OCI-LY3 (cell line): Measurements from ENCODE around the gene SCN8A.

Experiments
- H2AFZ ChIP-seq: fragments of 200-600, 300-600 bp; shearing (Covaris generic); 2 replicates; pipeline ENCODE4 v1.6.0; 2014; ENCODE audit warnings: antibody characterized with exemption, low read depth, low read length
- H3K27ac ChIP-seq: fragments of 200-600, 300-600 bp; sonication (generic); 2 replicates; pipeline ENCODE4 v1.5.1; 2014; ENCODE audit warnings: mild to moderate bottlenecking, low read length, moderate library complexity, mixed read lengths
- H3K27me3 ChIP-seq: fragments of 200-600, 300-600 bp; sonication (generic); 2 replicates; pipeline ENCODE4 v1.6.1; 2014; ENCODE audit warnings: low read depth, low read length, mixed read lengths
- H3K36me3 ChIP-seq: fragments of 200-600, 300-600 bp; sonication (generic); replicated peaks from 2 replicates; pipeline ENCODE3; 2014; ENCODE audit warnings: low read depth, low read length, mixed read lengths
- H3K4me1 ChIP-seq: fragments of 300-600, 200-600 bp; sonication (generic); 2 replicates; pipeline ENCODE4 v1.6.1; 2014; ENCODE audit warnings: low read length, mixed read lengths
- H3K4me2 ChIP-seq: fragments of 200-600, 300-600 bp; sonication (generic); 2 replicates; pipeline ENCODE4 v1.6.1; 2014; ENCODE audit warnings: low read length, mixed read lengths
- H3K4me3 ChIP-seq: fragments of 300-600, 200-600 bp; sonication (generic); 2 replicates; pipeline ENCODE4 v1.5.1; 2014; ENCODE audit warnings: antibody characterized with exemption, mild to moderate bottlenecking, low read length, moderate library complexity
- H3K79me2 ChIP-seq: fragments of 300-600, 200-600 bp; shearing (Covaris generic); 2 replicates; pipeline ENCODE4 v1.6.1; 2014; ENCODE audit warnings: mild to moderate bottlenecking, low read length, mixed read lengths
- H3K9ac ChIP-seq: fragments of 300-600, 200-600 bp; shearing (Covaris generic); 2 replicates; pipeline ENCODE4 v1.6.0; 2014; ENCODE audit warnings: mild to moderate bottlenecking, low read length, moderate library complexity
- H3K9me3 ChIP-seq: fragments of 200-600, 300-600 bp; shearing (Covaris generic); 2 replicates; pipeline ENCODE4 v1.6.1; 2014; ENCODE audit warnings: low read length, mixed read lengths; ENCODE audit not compliant: insufficient read depth
- H4K20me1 ChIP-seq: fragments of 200-600, 300-600 bp; sonication (generic); 2 replicates; pipeline ENCODE4 v1.6.1; 2016; ENCODE audit warnings: low read length, mixed read lengths; ENCODE audit not compliant: insufficient read depth
- EZH2phosphoT487 ChIP-seq: fragments of 200-600 bp; shearing (Covaris generic); IDR thresholded peaks from 2 replicates; pipeline ENCODE4 v1.6.1; 2018; ENCODE audit warnings: antibody characterized with exemption, mixed run types, low read depth
- TF ChIP-seq, protein P1 (sequence below): fragments of 200-600, 300-600 bp; sonication (generic); IDR thresholded peaks from 2 replicates; pipeline ENCODE4 v1.5.1; 2014; ENCODE audit warnings: antibody characterized with exemption, low read length, low read depth

Gene SCN8A

DNA sequence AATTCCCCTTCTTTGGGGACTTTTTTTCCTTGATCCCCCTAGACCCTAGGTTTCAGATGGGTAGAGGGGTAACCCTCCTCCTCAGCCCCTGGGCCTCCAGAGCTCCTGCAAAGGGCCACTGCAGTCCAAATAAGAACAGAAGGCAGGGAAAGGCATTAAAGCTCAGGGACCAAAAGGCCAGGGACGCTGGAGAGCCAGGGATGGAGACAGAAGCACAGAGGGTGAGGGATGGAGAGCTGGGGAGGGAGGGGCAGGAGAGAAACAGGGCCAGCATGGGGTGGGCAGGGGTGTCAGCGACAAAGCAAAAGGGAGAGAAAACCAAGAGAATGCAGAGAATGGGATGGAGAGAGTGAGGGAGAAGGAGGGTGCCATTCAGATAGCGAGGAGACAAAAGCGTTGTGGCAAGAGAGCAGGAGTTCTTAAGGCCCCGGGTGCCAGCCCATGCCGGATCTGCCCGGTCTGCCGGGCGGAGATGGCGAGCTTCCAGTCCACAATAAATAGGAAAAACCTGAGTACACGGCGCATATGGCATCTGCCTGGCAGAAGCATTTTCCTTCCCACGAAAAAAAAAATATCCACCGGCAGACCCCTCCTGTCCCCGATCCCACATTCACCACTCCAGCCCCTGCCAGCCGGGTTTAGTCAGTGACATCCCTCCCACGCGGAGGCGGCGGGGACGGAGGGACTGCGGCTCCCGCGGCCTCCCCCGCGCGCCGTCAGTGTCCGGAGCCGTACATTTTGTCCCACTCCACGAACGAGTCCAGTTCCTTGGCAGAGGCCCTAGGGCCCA lies 228.9 kb downstream of the SCN8A start:
- Histone ChIP-seq H3K4me1 (no peaks in the 10 kb centered on the region), H3K36me3 (no peaks in the 10 kb centered on the region), H3K4me2 (peak overlapping the region; percentile 50), H3K79me2 (no peaks in the 10 kb centered on the region), H3K27ac (no peak overlapping the region), H4K20me1 (no peaks in the 10 kb centered on the region), H3K9ac (peak overlapping the region; percentile 47; the same call in 1 of the 2 replicates), H3K27me3 (0 out of 2 replicates have a peak, but pooled peaks cover 3% of the 10 kb centered on the region), H3K4me3 (peak overlapping the region; percentile 76), H3K9me3 (no peaks in the 10 kb centered on the region), H2AFZ (no peak overlapping the region)
- TF ChIP-seq, protein P1, sequence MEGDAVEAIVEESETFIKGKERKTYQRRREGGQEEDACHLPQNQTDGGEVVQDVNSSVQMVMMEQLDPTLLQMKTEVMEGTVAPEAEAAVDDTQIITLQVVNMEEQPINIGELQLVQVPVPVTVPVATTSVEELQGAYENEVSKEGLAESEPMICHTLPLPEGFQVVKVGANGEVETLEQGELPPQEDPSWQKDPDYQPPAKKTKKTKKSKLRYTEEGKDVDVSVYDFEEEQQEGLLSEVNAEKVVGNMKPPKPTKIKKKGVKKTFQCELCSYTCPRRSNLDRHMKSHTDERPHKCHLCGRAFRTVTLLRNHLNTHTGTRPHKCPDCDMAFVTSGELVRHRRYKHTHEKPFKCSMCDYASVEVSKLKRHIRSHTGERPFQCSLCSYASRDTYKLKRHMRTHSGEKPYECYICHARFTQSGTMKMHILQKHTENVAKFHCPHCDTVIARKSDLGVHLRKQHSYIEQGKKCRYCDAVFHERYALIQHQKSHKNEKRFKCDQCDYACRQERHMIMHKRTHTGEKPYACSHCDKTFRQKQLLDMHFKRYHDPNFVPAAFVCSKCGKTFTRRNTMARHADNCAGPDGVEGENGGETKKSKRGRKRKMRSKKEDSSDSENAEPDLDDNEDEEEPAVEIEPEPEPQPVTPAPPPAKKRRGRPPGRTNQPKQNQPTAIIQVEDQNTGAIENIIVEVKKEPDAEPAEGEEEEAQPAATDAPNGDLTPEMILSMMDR: no peak
- TF ChIP-seq EZH2phosphoT487: no peak

DNA sequence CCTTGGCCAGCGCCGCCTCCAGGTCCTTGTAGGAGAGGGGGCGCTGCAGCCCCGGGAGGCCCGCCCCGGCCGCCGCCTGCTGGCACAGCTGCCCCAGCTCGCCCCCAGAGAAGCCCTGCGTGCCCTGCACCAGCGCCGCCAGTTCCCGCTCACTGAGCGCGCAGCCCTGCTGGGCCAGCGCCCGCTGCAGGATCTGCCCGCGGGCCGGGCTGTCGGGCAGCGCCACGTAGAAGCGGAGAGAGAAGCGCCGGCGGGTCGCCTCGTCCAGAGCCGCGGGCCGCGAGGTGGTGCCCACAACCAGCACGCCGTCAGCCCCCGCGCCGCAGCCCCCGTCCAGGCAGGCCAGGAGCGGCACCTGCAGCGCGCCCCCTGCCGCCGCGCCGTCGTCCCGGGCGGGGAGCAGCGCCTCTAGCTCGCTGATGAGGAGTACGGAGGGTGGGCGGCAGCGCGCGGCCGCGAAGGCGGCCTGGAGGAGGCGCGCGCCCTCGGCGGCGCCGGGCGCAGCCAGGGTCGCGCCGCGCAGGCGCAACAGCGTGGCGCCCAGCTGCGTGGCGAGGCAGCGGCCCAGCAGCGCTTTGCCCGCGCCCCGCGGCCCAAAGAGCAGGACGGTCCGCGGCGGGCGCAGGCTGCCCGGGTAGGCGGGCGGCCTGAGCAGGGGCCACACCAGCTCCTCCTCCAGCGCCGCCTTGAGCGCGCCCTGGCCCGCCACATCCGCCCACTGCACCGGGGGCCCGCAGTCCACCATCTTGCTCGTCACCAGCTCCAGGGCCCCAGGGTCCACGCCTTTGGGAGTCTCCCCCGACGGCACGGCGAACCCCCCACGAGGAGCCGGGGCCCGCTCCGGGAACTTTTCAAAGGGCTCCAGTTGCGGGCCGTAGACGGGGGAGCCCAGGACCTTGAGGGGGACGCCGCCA lies 229.8 kb downstream of the SCN8A start:
- peak overlapping the region; percentile 47 for H3K9ac ChIP-seq
- no peaks in the 10 kb centered on the region for H3K9me3 ChIP-seq
- H3K4me2 ChIP-seq: peak overlapping the region; percentile 56
- no peak for TF ChIP-seq EZH2phosphoT487
- TF ChIP-seq, protein P1: peak; percentile 29; the same call in 1 of the 2 replicates
- peak overlapping the region; percentile 39; the same call in 1 of the 2 replicates for H2AFZ ChIP-seq
- H3K79me2 ChIP-seq: no peaks in the 10 kb centered on the region
- H3K27me3 ChIP-seq: 0 out of 2 replicates have a peak, but pooled peaks cover 3% of the 10 kb centered on the region
- H3K4me1 ChIP-seq: no peaks in the 10 kb centered on the region
- H4K20me1 ChIP-seq: no peaks in the 10 kb centered on the region
- H3K36me3 ChIP-seq: no peaks in the 10 kb centered on the region
- H3K27ac ChIP-seq: no peak overlapping the region
- peak overlapping the region; percentile 76 for H3K4me3 ChIP-seq

DNA sequence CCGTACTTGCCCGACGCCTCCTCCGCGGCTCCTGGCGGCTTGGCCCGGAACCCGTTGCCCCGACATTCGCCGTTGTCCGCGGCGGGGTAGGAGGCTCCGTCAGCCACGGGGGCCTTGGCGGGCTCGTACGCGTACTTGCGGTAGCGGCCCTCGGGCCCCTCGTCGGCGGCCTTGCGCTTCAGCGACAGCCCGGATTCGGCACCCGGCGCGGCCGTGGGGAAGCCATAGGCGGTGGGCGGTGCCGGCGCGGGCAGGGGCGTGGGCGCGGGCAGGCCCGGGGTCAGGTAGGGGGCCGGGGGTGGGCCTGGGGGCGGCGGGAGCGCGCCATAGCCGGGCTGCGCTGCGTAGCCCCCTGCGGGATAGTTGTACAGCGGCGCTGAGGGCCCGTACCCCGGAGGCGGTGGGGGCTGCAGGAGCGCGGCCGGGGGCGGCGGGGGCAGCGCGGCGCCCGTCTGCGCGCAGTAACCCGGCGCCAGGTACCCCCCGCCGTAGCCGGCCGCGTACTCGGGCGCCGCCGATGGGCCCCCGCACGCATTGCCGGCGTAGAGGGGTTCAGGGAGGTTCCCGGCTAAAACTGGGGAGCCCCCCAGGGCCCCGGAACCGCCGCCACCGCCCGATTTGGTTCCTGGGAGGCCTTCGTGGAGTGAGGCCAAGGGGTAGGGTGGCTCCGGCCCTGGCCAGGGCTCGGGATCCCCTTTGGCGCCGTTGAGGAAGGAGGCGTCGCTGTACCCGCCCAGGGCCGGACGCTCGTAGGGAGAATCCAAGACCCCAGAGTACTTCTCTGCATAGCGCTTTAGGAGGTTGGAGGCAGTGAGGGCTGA lies 230.6 kb downstream of the SCN8A start:
- no peaks in the 10 kb centered on the region for H3K9me3 ChIP-seq
- no peaks in the 10 kb centered on the region for H3K79me2 ChIP-seq
- 0 out of 2 replicates have a peak, but pooled peaks cover 3% of the 10 kb centered on the region for H3K27me3 ChIP-seq
- H4K20me1 ChIP-seq: no peaks in the 10 kb centered on the region
- H3K36me3 ChIP-seq: no peaks in the 10 kb centered on the region
- H3K27ac ChIP-seq: no peak overlapping the region
- H3K9ac ChIP-seq: peak overlapping the region; percentile 30; the same call in 1 of the 2 replicates
- H3K4me2 ChIP-seq: peak overlapping the region; percentile 56
- no peak for TF ChIP-seq EZH2phosphoT487
- TF ChIP-seq, protein P1: no peak
- peak overlapping the region; percentile 76; the same call in 1 of the 2 replicates for H3K4me3 ChIP-seq
- H3K4me1 ChIP-seq: no peaks in the 10 kb centered on the region
- H2AFZ ChIP-seq: no peak overlapping the region
